DMS79 (cell line): ENCODE data around the gene USF3.

Experiments used
- DNase-seq: peaks from one replicate; lab custom pipeline; 2025; lab: John Stamatoyannopoulos, UW

USF3 gene

GRCh38 chr3:113606539-113607218 is 89.8 kb downstream of the USF3 start:
- DNase-seq, result no peak

DNA sequence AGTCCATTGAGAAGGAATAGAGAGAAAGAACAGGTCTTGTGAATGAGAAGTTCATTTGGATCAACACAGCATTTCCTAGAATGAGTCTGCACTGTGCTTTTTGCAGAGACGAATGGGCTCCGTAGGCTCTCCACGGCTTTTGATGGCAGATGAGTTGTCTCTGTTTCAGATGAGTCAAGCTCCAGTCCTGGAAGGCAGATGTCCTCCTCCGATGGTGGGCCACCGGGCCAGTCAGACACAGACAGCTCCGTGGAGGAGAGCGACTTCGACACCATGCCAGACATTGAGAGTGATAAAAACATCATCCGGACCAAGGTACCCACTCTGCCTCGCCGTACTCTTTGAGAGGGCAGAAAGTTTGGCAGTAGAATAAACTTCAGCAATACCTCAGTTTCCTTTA is 93.6 kb downstream of the USF3 start:
- no peak for DNase-seq

DNA sequence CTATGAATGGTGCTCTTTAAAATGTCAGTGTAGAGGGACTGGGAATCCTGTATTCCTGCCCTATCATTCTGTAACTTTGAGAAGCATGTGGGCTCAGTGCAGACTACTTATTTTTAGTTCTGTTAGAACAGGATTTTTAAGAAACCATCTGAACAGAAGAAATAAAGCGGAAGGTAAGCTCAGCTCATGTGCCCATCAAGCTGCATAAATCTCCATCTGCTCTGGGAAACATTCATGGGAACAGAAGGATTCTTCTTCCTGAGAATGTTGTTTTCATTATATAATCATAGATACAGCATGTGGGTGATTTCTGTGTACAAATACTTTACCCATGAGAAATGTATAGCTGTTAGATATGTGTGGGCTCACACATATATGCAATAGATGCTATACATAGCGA is 94.2 kb downstream of the USF3 start:
- no peak for DNase-seq

- DNase-seq, result no peak
These were observed 95.2 kb downstream of the USF3 start for GRCh38 chr3:113601240-113601639.

GRCh38 chr3:113600418-113601182 is 95.8 kb downstream of the USF3 start:
- DNase-seq, result no peak
